ENCODE data around the gene MEPCE.
A peak's percentile ranks its signal among the peaks of the same experiment; 100 is the strongest.
"Not testable (repeated sequence)": the region's sequence is repeated elsewhere in the genome, so short reads cannot be mapped to it uniquely, and the experiment has no call there.

MEPCE gene

DNA sequence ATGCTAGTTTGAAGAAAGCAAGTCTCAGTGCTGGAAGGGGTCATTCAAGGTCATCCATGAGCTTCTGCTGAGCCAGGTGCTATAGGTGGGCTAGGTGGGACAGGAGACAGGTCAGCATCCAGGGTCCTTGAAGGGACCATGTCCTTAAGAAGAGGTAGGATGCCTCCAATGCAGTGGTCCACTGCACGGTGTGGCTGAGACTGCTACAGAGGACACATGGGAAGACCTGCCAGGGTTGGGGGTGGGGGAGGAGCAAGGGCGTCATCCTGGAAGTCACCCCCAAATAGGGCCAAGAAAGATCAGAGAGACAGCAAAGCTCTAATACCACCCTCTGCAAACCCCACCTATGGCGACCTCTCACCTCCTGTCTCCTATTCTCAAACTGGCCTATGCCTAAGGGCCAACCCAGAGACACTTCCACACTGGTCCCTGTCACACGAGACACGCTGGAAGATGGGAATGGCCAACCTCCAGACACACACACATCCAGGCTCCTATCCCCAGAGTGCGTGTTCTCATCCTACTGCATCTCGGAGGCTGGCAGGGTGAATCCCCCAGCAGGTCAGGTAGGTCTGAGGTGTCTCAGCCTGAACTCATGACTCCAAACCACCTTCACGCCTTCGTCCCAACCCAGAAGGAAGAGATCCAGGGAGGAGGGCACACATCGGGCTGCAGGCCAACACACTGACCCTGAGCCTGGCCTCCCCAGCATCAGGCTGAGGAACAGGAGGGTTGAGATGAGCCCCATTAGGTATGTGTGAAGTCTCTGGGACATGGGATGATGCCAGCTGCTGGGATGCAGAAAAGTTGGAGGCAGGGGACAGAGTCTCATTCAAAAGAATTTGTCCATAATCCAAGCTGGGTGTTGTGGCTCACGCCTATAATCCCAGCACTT lies 12.3 kb downstream of the MEPCE start:
- no peak overlapping the region for H3K4me3 ChIP-seq (ENCODE audit: low read depth, low read length)
- TF ChIP-seq, protein P1, sequence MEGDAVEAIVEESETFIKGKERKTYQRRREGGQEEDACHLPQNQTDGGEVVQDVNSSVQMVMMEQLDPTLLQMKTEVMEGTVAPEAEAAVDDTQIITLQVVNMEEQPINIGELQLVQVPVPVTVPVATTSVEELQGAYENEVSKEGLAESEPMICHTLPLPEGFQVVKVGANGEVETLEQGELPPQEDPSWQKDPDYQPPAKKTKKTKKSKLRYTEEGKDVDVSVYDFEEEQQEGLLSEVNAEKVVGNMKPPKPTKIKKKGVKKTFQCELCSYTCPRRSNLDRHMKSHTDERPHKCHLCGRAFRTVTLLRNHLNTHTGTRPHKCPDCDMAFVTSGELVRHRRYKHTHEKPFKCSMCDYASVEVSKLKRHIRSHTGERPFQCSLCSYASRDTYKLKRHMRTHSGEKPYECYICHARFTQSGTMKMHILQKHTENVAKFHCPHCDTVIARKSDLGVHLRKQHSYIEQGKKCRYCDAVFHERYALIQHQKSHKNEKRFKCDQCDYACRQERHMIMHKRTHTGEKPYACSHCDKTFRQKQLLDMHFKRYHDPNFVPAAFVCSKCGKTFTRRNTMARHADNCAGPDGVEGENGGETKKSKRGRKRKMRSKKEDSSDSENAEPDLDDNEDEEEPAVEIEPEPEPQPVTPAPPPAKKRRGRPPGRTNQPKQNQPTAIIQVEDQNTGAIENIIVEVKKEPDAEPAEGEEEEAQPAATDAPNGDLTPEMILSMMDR (IDR thresholded peaks at IDR 0.05; ENCODE audit: insufficient read depth, low read depth, low read length, missing control alignments): no peak
- no peak for DNase-seq (ENCODE audit: low read depth)

GRCh38 chr7:100443096-100443840 lies 13.6 kb downstream of the MEPCE start:
- DNase-seq (ENCODE audit: low read depth): no peak

GRCh38 chr7:100444311-100445278 lies 15.0 kb downstream of the MEPCE start:
- DNase-seq (ENCODE audit: low read depth): peak; percentile 36
- H3K4me3 ChIP-seq (ENCODE audit: low read depth, low read length): no peak overlapping the region
- TF ChIP-seq, protein P1 (IDR thresholded peaks at IDR 0.05; ENCODE audit: insufficient read depth, low read depth, low read length, missing control alignments): no peak

More at GRCh38 chr7:100443096-100443840, 13.6 kb downstream of the MEPCE start:
- H3K4me3 ChIP-seq (ENCODE audit: low read depth, low read length): no peak overlapping the region
- TF ChIP-seq, protein P1 (IDR thresholded peaks at IDR 0.05; ENCODE audit: insufficient read depth, low read depth, low read length, missing control alignments): no peak

DNA sequence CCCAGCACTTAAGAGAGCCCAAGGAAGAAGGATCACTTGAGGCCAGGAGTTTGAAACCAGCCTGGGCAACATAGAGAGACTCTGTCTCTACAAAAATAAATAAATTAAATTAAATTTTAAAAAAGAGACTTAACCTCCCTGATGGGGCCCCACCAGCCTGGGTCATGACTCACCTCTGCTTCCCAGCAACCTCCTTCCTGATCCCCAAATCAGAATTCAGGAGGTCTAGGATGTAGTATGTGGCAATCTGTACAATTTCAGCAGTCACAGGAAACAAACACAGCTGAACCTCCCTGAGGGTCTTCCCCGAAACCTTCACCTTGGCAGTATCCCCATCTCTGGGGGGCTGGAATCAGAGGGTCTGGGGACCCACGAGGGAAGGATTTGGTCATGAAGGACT lies 16.4 kb downstream of the MEPCE start:
- DNase-seq (ENCODE audit: low read depth): no peak
- TF ChIP-seq, protein P1 (IDR thresholded peaks at IDR 0.05; ENCODE audit: insufficient read depth, low read depth, low read length, missing control alignments): no peak
- no peak overlapping the region for H3K4me3 ChIP-seq (ENCODE audit: low read depth, low read length)

DNA sequence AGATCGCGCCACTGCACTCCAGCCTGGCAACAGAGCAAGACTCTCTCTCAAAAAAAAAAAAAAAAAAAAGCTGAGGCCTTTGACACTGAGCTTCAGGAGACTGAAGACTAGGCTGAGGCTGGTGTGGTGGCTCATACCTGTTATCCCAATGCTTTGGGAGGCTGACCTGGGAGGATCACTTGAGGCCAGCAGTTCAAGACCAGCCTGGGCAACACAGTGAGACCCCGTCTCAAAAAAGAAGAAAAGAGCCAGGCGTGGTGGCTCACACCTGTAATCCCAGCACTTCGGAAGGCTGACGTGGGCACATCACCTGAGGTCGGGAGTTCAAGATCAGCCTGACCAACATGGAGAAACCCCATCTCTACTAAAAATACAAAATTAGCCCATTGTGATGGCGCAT lies 17.7 kb downstream of the MEPCE start:
- H3K4me3 ChIP-seq (ENCODE audit: low read depth, low read length); DNase-seq (ENCODE audit: low read depth): not testable (repeated sequence)

DNA sequence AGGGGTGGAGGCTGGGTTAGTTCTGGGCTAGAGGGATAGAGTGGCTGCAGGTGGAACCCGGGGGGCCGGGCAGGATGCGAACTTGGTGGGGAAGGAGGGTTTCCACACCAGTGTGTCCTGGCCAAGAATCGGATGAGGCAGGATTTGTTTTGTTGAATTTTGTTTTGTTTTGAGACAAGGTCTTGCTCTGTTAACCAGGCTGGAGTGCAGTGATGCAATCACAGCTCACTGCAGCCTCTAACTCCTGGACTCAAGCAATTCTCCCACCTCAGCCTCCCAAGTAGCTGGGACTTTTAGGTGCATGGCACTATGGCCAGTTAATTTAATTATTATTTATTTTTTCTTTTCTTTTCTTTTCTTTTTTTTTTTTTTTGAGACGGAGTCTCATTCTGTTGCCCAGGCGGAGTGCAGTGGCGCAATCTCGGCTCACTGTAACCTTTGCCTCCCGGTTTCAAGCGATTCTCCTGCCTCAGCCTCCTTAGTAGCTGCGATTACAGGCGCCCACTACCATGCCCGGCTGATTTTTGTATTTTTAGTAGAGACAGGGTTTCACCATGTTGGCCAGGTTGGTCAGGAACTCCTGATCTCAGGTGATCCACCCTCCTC lies 19.7 kb downstream of the MEPCE start:
- DNase-seq (ENCODE audit: low read depth): no peak
- H3K4me3 ChIP-seq (ENCODE audit: low read depth, low read length): no peak overlapping the region
- TF ChIP-seq, protein P1 (IDR thresholded peaks at IDR 0.05; ENCODE audit: insufficient read depth, low read depth, low read length, missing control alignments): no peak

Data from GM12865 (cell line).